Effector CD8-positive, alpha-beta T cell (primary cell): ENCODE measurements around the gene NAV2.

Source experiments
- DNase-seq: peaks from one replicate; lab custom pipeline; 2025; lab: John Stamatoyannopoulos, UW

NAV2 gene

GRCh38 chr11:19808076-19808911 is 95.7 kb downstream of the NAV2 start:
- DNase-seq: no peak

DNA sequence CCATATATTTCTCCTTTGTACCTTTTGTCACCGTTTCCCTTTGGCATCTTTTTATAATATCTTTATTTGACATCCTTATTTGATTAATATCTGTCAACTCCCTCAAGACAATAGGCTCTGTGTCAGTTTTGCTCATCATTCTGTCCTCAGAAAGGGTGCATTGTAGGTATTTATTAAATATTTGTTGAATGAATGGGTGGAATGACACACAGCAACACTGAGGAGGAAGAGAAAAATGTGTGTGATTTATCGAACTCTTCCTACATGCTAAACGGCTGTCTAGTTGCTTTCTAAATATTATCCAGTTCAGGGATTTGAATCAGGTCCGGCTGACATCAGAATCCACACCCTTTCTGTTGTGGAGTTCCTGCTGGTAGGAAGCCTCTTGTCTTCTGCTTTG is 98.2 kb downstream of the NAV2 start:
- no peak for DNase-seq

DNA sequence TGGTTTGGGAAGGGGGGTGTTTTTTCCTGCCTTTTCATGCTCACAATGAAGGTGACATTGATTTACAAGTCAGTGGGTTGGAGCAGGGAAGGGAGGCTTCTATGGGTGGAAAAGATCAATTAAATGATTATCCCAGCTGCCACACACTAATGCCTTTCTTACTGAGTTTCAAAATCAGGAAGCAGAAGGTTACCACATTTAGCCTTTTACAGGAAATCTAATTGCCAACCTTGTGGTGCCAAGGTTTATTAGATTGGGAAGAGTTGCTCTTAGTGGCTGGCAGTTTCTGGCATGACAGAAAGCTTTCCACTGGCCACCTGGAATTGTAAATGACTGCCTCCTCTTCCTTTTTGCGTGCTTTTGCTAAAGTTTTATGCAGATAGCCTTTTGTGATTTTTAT is 98.7 kb downstream of the NAV2 start:
- DNase-seq: no peak

DNA sequence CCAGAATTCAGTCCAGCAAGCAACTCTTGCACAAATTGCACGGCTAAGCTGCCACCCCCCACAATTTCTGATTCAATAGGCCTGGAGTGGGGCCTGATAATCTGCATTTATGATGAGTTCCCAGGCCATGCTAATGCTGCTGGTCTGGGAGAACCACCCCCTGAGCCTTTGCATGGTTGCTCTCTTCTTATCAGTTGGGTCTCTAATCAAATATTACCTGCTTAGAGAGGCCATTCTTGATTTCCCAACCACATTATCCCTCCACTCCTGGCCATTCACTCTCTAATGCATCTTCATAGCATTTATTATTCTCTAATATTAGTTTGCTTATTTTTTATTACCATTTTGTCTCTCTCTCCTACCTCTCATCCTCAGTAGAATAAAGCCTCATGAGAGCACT is 99.5 kb downstream of the NAV2 start:
- no peak for DNase-seq

DNA sequence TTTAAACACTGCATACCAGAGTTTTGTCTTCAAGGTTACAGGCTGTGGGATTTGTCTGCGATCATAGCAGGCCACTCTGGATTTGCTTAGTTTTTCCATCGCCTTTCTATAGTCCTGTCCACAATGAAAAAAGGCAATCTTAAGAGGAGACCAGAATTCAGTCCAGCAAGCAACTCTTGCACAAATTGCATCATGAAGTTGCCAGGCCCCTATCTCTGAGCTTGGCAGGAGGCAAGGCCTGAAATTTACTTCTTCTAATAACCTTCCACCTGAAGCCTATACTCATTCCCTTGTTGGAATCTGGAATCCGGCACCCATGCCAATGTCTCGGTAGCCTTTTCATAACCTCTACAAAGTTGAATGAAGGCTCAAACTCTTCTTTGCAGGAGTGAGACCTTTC is 100.1 kb downstream of the NAV2 start:
- no peak for DNase-seq

- DNase-seq: no peak
Observed at GRCh38 chr11:19813158-19813879, 100.7 kb downstream of the NAV2 start.

GRCh38 chr11:19814421-19814820 is 101.8 kb downstream of the NAV2 start:
- no peak for DNase-seq

DNA sequence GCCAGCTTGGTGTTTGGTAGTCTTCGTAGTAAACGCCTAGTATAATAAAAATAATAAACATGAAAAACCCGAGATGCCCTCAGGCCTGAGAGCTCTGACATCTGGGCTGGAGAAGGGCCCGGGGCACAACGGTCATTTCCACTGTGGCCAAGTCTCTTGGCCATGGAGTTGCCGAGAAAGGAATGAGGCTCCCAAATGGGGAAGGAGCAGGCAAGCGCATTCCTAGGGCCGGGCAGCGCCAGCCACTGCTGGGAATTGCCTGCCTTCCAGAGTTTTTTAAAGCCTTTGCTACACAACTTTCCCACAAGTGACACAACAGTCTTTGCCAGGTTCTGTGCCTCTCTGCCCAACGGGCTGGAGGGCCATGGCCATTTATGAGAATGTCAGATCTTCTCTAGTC is 103.4 kb downstream of the NAV2 start:
- no peak for DNase-seq

- DNase-seq: no peak
Observed at GRCh38 chr11:19816817-19817216, 104.2 kb downstream of the NAV2 start.

DNA sequence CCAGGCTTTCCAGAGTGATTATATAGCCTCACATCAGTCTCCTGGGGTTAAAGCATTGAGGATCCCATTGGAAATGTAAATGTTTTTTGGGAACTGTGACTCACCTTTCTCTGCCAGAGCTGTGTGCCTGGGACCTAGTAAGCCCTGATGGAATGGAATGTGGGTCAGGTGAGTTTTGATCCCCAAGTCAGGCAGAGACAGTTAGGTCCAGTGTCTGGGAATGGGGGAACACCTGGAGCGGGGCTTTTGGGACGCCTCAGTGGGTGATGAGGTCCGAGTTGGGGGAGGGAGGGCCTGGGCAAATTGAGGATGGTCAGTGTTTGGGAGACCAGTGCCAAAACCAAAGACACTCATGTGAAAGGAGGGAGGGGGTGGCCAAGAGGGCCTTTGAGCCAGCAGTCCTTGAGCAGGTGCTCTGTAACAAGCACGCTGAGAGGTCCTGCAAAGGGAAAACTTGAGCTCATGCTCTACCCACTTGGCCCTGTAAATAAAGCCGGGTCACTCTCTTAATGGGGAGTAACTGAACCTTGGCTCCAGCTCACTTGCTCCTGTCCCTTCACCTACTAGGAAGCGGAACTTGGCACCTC is 104.7 kb downstream of the NAV2 start:
- no peak for DNase-seq

DNA sequence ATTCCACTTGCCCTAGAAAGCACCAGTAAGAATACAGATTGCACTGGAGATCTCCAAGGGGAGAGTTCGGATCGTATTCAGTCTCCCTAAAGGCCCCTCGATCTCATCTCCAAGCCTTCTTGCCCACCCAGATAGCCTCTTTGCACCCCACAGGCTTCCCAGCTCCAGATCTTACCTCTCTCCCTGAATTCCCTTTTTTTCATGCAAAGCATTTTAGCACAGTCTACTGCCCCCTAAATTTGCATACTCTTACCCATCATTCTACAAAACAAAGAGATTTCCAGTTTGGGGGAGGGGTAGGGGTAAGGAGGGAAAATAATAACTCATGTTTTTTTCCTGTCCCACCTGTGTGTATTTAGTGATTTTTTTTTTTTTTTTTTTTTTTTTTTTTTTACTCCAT is 105.2 kb downstream of the NAV2 start:
- DNase-seq: no peak

- no peak for DNase-seq
Observed at GRCh38 chr11:19818619-19819018, 106.0 kb downstream of the NAV2 start.

- no peak for DNase-seq
Observed at GRCh38 chr11:19819148-19819547, 106.5 kb downstream of the NAV2 start.

- DNase-seq: no peak
Observed at GRCh38 chr11:19820100-19820499, 107.5 kb downstream of the NAV2 start.

DNA sequence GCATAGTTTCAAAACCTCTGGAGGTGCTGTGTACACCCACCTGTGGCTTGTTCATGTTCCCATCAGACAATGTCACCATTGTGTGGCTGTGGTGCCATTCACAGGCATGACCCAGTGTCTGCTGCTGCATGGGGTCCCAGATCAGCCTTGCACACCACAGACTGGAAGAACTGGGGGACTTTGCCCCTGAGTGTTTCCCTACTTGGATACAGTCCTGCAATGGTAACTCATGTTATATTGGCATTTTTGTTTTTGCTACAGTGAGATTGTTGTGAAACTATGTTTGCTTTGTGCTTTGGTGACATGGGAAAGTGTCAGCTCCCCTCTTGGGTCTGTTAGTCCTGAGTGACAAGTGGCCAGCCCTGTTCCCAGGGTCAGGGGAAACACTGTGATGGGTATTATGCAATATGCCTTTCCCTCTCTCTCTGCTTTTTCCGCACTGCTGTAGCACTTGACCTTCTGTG is 108.8 kb downstream of the NAV2 start:
- no peak for DNase-seq

DNA sequence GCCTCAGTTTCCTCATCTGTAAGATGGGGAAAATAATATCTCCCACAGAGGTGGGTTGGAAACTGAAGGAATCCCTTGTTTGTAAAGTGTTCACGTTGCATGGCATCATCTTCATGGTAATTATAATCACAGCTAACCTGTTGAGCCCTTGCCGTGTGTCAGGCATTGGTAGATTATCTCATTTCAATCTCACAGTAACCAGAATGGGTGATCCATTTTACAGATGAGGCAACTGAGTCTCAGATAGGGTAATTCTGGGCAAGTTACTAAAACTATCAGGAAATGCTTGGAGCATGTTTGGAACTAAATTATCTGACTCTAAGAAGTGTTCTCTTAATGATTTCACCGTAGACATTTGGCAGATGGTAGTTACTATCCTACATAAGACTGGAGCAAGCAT is 109.4 kb downstream of the NAV2 start:
- DNase-seq: no peak

- no peak for DNase-seq
Observed at GRCh38 chr11:19822531-19822930, 109.9 kb downstream of the NAV2 start.

DNA sequence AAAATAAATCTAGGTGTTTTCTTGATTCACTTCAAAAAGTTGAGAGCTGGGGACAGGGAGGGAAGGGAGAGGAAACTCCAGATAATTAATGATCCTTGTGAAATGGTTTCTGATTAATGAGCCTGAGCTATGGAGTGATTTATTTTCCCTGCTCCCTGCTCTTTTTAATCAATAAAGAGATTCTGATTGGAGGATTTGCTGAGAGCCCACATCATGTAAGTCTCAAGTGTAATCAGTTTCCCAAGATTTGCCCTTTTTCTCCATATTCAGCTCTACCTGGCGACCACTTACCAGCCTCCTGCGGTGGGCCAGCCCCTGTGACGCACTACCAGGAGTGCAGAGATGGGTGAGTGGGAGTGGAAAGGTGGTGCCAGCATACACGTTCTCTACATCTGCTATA is 114.0 kb downstream of the NAV2 start:
- no peak for DNase-seq

DNA sequence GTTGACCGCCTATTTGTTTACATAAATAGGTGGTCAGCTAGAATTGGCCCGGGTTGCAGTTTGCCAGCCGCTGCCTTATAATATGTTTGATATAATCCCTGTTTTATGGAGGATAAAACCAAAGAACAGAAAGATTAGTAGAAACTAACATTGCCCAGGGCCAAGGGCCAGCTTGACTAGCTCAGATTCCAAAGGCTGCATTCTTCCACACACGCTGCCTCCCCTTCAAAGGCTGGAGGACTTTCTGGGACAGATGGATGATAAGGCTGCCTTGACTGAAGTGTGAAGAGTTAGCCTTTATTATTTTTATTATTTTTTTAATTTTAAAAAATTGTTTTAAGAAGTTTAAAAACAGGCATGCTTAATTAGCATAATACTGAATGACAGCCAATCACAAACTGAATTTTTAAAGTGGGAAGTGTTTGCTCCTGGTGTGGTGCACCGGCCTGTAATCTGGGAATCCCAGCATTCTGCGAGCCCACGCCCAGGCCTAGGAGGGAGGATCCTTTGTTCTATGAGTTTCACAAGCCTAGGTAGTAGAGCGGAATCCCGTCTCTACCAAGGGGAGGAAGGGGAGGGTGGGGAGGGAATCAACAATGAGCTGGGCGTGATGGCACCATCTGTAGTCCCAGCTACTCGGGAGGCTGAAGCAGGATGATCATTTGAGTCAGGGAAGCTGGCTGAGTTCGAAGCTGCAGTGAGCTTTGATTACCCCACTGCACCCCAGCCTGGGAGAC is 114.9 kb downstream of the NAV2 start:
- DNase-seq: no peak

GRCh38 chr11:19828382-19829108 is 115.9 kb downstream of the NAV2 start:
- DNase-seq: no peak

GRCh38 chr11:19829109-19829837 is 116.6 kb downstream of the NAV2 start:
- no peak for DNase-seq
